ENCODE data around the gene SEH1L.
"Not testable (repeated sequence)": the region's sequence is repeated elsewhere in the genome, so short reads cannot be mapped to it uniquely, and the experiment has no call there.

Gene SEH1L

GRCh38 chr18:12944709-12945108 lies 3.1 kb upstream of the SEH1L start:
- DNase-seq: no peak

GRCh38 chr18:12946549-12947284 lies 1.1 kb upstream of the SEH1L start:
- DNase-seq: no peak

GRCh38 chr18:12948050-12948804 lies 416 bp downstream of the SEH1L start:
- peak; percentile 98 for DNase-seq

GRCh38 chr18:12958478-12958877 lies 10.7 kb downstream of the SEH1L start:
- DNase-seq: no peak

- no peak for DNase-seq
Measured at GRCh38 chr18:12960395-12960794, 12.6 kb downstream of the SEH1L start.

- DNase-seq: no peak
Measured at GRCh38 chr18:12960853-12961397, 13.1 kb downstream of the SEH1L start.

- DNase-seq: no peak
Measured at GRCh38 chr18:12963069-12963468, 15.3 kb downstream of the SEH1L start.

- DNase-seq: no peak
Measured at GRCh38 chr18:12968115-12968514, 20.3 kb downstream of the SEH1L start.

- DNase-seq: no peak
Measured at GRCh38 chr18:12968619-12969018, 20.8 kb downstream of the SEH1L start.

- no peak for DNase-seq
Measured at GRCh38 chr18:12973562-12974213, 25.9 kb downstream of the SEH1L start.

GRCh38 chr18:12975488-12975887 lies 27.7 kb downstream of the SEH1L start:
- DNase-seq: no peak

- DNase-seq: no peak
Measured at GRCh38 chr18:12976305-12976704, 28.5 kb downstream of the SEH1L start.

GRCh38 chr18:12980065-12980464 lies 32.3 kb downstream of the SEH1L start:
- not testable (repeated sequence) for DNase-seq

GRCh38 chr18:12989397-12990122 lies 41.7 kb downstream of the SEH1L start:
- DNase-seq: no peak

- no peak for DNase-seq
Measured at GRCh38 chr18:12990123-12990475, 42.3 kb downstream of the SEH1L start.

- DNase-seq: no peak
Measured at GRCh38 chr18:12990641-12990966, 42.8 kb downstream of the SEH1L start.

GRCh38 chr18:12990967-12991820 lies 43.4 kb downstream of the SEH1L start, which contains the start of gene CEP192:
CEP192 (plus strand) TSS chr18:12991362; CDS start chr18:12999425, 8,063 bp downstream.
- DNase-seq: peak; percentile 95

GRCh38 chr18:12991821-12992179 lies 44.0 kb downstream of the SEH1L start:
- no peak for DNase-seq

- no peak for DNase-seq
Measured at GRCh38 chr18:12993439-12993838, 45.6 kb downstream of the SEH1L start.

- no peak for DNase-seq
Measured at GRCh38 chr18:12995424-12995823, 47.6 kb downstream of the SEH1L start.

- no peak for DNase-seq
Measured at GRCh38 chr18:12995952-12996477, 48.2 kb downstream of the SEH1L start.
